Heart right ventricle (tissue), 16 donors: ENCODE results near the gene CEL. TPM values are rescaled to one million over a fixed set of nuclear protein-coding genes. Genes with fewer than 3 reads are reported as not detected.

Source experiments
- ATAC-seq, 8 donors: fragments of 200-7000 bp; cut with Tn5 transposase; one replicate each; pipeline ENCODE4 v1.9.1; 2020; ENCODE audit warnings: mild to moderate bottlenecking in 8 of 8, moderate library complexity in 8 of 8, moderate number of reproducible peaks in 1 of 8
- DNase-seq, 2 donors: peaks; one replicate each; pipeline ENCODE4 v3.0.0-alpha.2; 2020
- H3K27ac ChIP-seq, 10 donors: fragments of 200-600 bp; sonication (generic) in 2 of 10; one replicate each; pipeline versions ENCODE4 v1.5.0 to v1.8.0; 2020 to 2022; ENCODE audit warnings: mild to moderate bottlenecking in 3 of 10
- H3K27me3 ChIP-seq, 7 donors: fragments of 200-600 bp; one replicate each; pipeline ENCODE4 v1.8.0; 2021 to 2022; ENCODE audit warnings: mild to moderate bottlenecking in 2 of 7
- H3K36me3 ChIP-seq, 9 donors: fragments of 200-600 bp; sonication (generic) in 1 of 9; one replicate each; pipeline versions ENCODE4 v1.5.0 to v1.8.0; 2020 to 2022; ENCODE audit warnings: mild to moderate bottlenecking in 2 of 9
- H3K4me1 ChIP-seq, 9 donors: fragments of 200-600 bp; sonication (generic) in 1 of 9; one replicate each; pipeline versions ENCODE4 v1.5.0 to v1.8.0; 2020 to 2022; ENCODE audit warnings: mild to moderate bottlenecking in 4 of 9
- H3K4me3 ChIP-seq, 10 donors: fragments of 200-600 bp; sonication (generic) in 2 of 10; one replicate each; pipeline versions ENCODE4 v1.5.0 to v1.8.0; 2020 to 2022; ENCODE audit warnings: mild to moderate bottlenecking in 7 of 10, moderate library complexity in 2 of 10
- H3K9me3 ChIP-seq, 11 donors: fragments of 200-600 bp in 10 of 11; sonication (generic) in 2 of 11; one replicate each; pipeline versions ENCODE4 v1.5.0 to v1.8.0; 2013 to 2022; ENCODE audit warnings: mild to moderate bottlenecking in 2 of 11, control low read depth in 1 of 11, moderate library complexity in 1 of 11
- CTCF ChIP-seq, 9 donors: fragments of 200-600 bp; sonication (generic) in 2 of 9; IDR thresholded peaks; one replicate each; pipeline versions ENCODE4 v1.5.0 to v1.8.0; 2021 to 2022; ENCODE audit warnings: antibody characterized with exemption in 9 of 9, mild to moderate bottlenecking in 5 of 9, moderate library complexity in 1 of 9
- WGBS, 2 donors: extraction: QIAGEN DNeasy Blood & Tissue Kit; methylation state at CpG; one replicate each; pipeline ENCODE4 v1.1.7; 2013; ENCODE audit warnings: inconsistent platforms in 1 of 2; 5-methylcytosine and 5-hydroxymethylcytosine counted together
- intact Hi-C, 10 donors: fragments of 100-400 bp; cut with DNase I; formaldehyde crosslinking; loops; one replicate each; pipeline versions ENCODE4 v1.11.1 to v1.14.2; 2022
- polyA plus RNA-seq, 2 donors: library from polyadenylated mRNA; stranded (reverse); fragments of 200-250 nt; gene quantifications; one replicate each; pipeline ENCODE4 v1.2.3, GENCODE V29; 2013
- total RNA-seq, 10 donors: library from RNA; stranded (reverse); fragmentation: NEBNext Ultra II Directional in 3 of 10; extraction: Animal tissue kit (Norgen Biotek cat#: 25700) in 3 of 10; gene quantifications; one replicate each; pipeline versions ENCODE4 v1.2.1 to v1.2.4, GENCODE V29; 2021 to 2023
- donor health status: Arrhythmogenic right ventricular cardiomyopathy.
- donor health status: ischemic (EF 13 %, LVEDD 7.1; RV severe dilation, severe dysfunction).
- donor health status: healthy with polysubstance abuse.
- donor health status: DM: no; HTN: yes; CAD: no.
- donor health status: DM: no; HTN: no; CAD: no.
- donor health status: ischemic (EF 25% LVEDD 6.9; RV normal size, moderate dysfunction).
- donor health status: ischemic (EF 25% LVEDD 5.7; RV mildly dilated, moderate dysfunction).
- donor health status: healthy.
- donor health status: DM: yes; HTN: yes; CAD: no.
- donor health status: Ischemic cardiomyopathy.
- donor health status: ischemic (EF 35%, LVEDD 5.7; RV mildly dilated, moderate dysfunction).
- donor health status: nonischemic (EF 11% LVEDD 7.7; RV severe dilation, severe dysfunction).
- donor health status: DM: yes; HTN: yes; CAD: no.
- donor health status: PGD.
- donor health status: ischemic (EF 29% LVEDD 5.4; RV normal size, mild dysfunction).
- donor health status: nonischemic (EF 23%, LVEDD 6.1; RV moderate dilation, normal function).

Gene CEL
- total and polyA plus RNA-seq, 12 donors = 1.5 to 10.1 (median 2.8) TPM

GRCh38 chr9:133106511-133107244, 44.9 kb downstream of the CEL start:
- Histone ChIP-seq H3K27ac (no peak overlapping the region), H3K9me3 (no peaks in the 10 kb centered on the region), H3K4me1 (peaks cover 0 to 11% (median 0%) of the 10 kb centered on the region in 9 donors), H3K36me3 (peaks cover 5 to 98% (median 64%) of the 10 kb centered on the region in 9 donors), H3K27me3 (no peaks in the 10 kb centered on the region), H3K4me3 (no peak overlapping the region)
- 95 to 96% methylated on average over 17 of the region's 17 CpGs for WGBS, 2 donors
- no peak for TF ChIP-seq CTCF (IDR thresholded peaks at IDR 0.05)
- intact Hi-C loops = loop anchor here in 1 of 10 donors (10.0 kb wide), 1 partner anchor 62 kb away; no protein-coding TSS in a partner anchor
- DNase-seq = no peak
- ATAC-seq = no peak

GRCh38 chr9:133107245-133107722, 45.5 kb downstream of the CEL start:
- WGBS, 2 donors = 91 to 95% methylated on average over 13 of the region's 13 CpGs
- H3K9me3 ChIP-seq = no peaks in the 10 kb centered on the region
- intact Hi-C loops = loop anchor here in 1 of 10 donors (10.0 kb wide), 1 partner anchor 62 kb away; no protein-coding TSS in a partner anchor
- no peak for TF ChIP-seq CTCF (IDR thresholded peaks at IDR 0.05)
- no peak overlapping the region for H3K27ac ChIP-seq
- H3K4me1 ChIP-seq = peaks cover 0 to 17% (median 5%) of the 10 kb centered on the region in 9 donors
- H3K27me3 ChIP-seq = no peaks in the 10 kb centered on the region
- peaks cover 5 to 98% (median 59%) of the 10 kb centered on the region in 9 donors for H3K36me3 ChIP-seq
- H3K4me3 ChIP-seq = no peak overlapping the region
- DNase-seq (no peak), ATAC-seq (no peak)

GRCh38 chr9:133107961-133108793, 46.4 kb downstream of the CEL start:
- peaks cover 5 to 90% (median 51%) of the 10 kb centered on the region in 9 donors for H3K36me3 ChIP-seq
- WGBS, 2 donors = 92 to 97% methylated on average over 18 of the region's 18 CpGs
- TF ChIP-seq CTCF (IDR thresholded peaks at IDR 0.05) = no peak

More at GRCh38 chr9:133107961-133108793, 46.4 kb downstream of the CEL start:
- H3K27me3 ChIP-seq = no peaks in the 10 kb centered on the region
- intact Hi-C loops = loop anchor here in 1 of 10 donors (10.0 kb wide), 1 partner anchor 63 kb away; no protein-coding TSS in a partner anchor
- H3K4me3 ChIP-seq = no peak overlapping the region
- ATAC-seq (no peak), DNase-seq (no peak)
- H3K9me3 ChIP-seq = no peaks in the 10 kb centered on the region
- H3K4me1 ChIP-seq = peaks cover 9 to 26% (median 14%) of the 10 kb centered on the region in 9 donors
- no peak overlapping the region for H3K27ac ChIP-seq
